NCI-H2227 treated with DMSO at 0.1 percent for 48 hours (cell line): Measurements from ENCODE around the gene KSR1.
"Not testable (repeated sequence)": the region's sequence is repeated elsewhere in the genome, so short reads cannot be mapped to it uniquely, and the experiment has no call there.

Experiments
- DNase-seq: peaks from one replicate; lab custom pipeline; 2025; lab: John Stamatoyannopoulos, UW

Gene KSR1

GRCh38 chr17:27426471-27426870 is 29.8 kb upstream of the KSR1 start:
- DNase-seq, result not testable (repeated sequence)

- DNase-seq, result not testable (repeated sequence)
Observed at GRCh38 chr17:27427166-27427862, 28.9 kb upstream of the KSR1 start.

- no peak for DNase-seq
Observed at GRCh38 chr17:27428781-27429505, 27.3 kb upstream of the KSR1 start.

GRCh38 chr17:27429666-27430382 is 26.4 kb upstream of the KSR1 start:
- no peak for DNase-seq

GRCh38 chr17:27430383-27430840 is 25.8 kb upstream of the KSR1 start:
- DNase-seq, result no peak

GRCh38 chr17:27430882-27431491 is 25.3 kb upstream of the KSR1 start:
- DNase-seq, result no peak

GRCh38 chr17:27433521-27433920 is 22.7 kb upstream of the KSR1 start:
- DNase-seq, result no peak

- not testable (repeated sequence) for DNase-seq
Observed at GRCh38 chr17:27435431-27436070, 20.7 kb upstream of the KSR1 start.

GRCh38 chr17:27438348-27438998 is 17.8 kb upstream of the KSR1 start:
- no peak for DNase-seq

- DNase-seq, result no peak
Observed at GRCh38 chr17:27439342-27439741, 16.9 kb upstream of the KSR1 start.

GRCh38 chr17:27442702-27443101 is 13.5 kb upstream of the KSR1 start:
- no peak for DNase-seq

GRCh38 chr17:27443491-27443890 is 12.8 kb upstream of the KSR1 start:
- DNase-seq, result no peak

GRCh38 chr17:27445971-27446370 is 10.3 kb upstream of the KSR1 start:
- DNase-seq, result no peak

GRCh38 chr17:27446569-27447301 is 9.5 kb upstream of the KSR1 start:
- DNase-seq, result no peak

GRCh38 chr17:27448534-27448933 is 7.7 kb upstream of the KSR1 start:
- DNase-seq, result not testable (repeated sequence)

GRCh38 chr17:27449541-27449940 is 6.7 kb upstream of the KSR1 start:
- DNase-seq, result no peak

- no peak for DNase-seq
Observed at GRCh38 chr17:27449988-27450387, 6.3 kb upstream of the KSR1 start.

- DNase-seq, result no peak
Observed at GRCh38 chr17:27450416-27450815, 5.8 kb upstream of the KSR1 start.

- DNase-seq, result no peak
Observed at GRCh38 chr17:27451906-27452305, 4.3 kb upstream of the KSR1 start.

GRCh38 chr17:27452828-27453227 is 3.4 kb upstream of the KSR1 start:
- no peak for DNase-seq

GRCh38 chr17:27453471-27453870 is 2.8 kb upstream of the KSR1 start:
- DNase-seq, result no peak
